Measurements from ENCODE around the gene UCN. TPM values are rescaled to one million over a fixed set of nuclear protein-coding genes. Genes with fewer than 3 reads are reported as not detected.

The UCN gene
- total RNA-seq, result 1 to 10 TPM; 1.8 to 7.8 (median 4.2) TPM
- total RNA-seq (2013), result 2.4 TPM
- 0.18 to 2.5 (median 0.97) reads per million in 29 experiments for total RNA-seq

GRCh38 chr2:27308359-27308881 is at the start of gene UCN:
Gene UCN, minus strand, starts transcription at chr2:27308445. Its CDS starts 550 bp downstream, at chr2:27307895.
- Histone ChIP-seq H3K36me3 (ENCODE audit: control insufficient read depth in 2 of 2, extremely low read depth in 1 of 2, insufficient read depth in 1 of 2, low read length in 1 of 2) (peaks cover 5 to 13% of the 10 kb centered on the region in 2 donors), H3K9me3 (no peaks in the 10 kb centered on the region), H3K27me3 (replicated peaks in 1 of 2; ENCODE audit: control insufficient read depth in 2 of 2, extremely low read depth in 1 of 2, insufficient read depth in 2 of 2, low read length in 1 of 2) (peaks cover 2 to 39% of the 10 kb centered on the region in 2 experiments), H3K4me3 (ENCODE audit: control insufficient read depth in 1 of 2, extremely low read depth in 1 of 2, low read length in 1 of 2) (peak within 1 kb of the TSS in 1 of 2 donors; percentile 17), H3K27ac (ENCODE audit: low read length) (no peak within 1 kb of the TSS), H3K4me1 (ENCODE audit: control insufficient read depth in 1 of 2, extremely low read depth in 1 of 2, insufficient read depth in 2 of 2, low read length in 2 of 2) (peaks cover 0 to 19% of the 10 kb centered on the region in 2 experiments)
- peaks cover 0 to 11% (median 4%) of the 10 kb centered on the region in 3 donors for H3K4me1 Mint-ChIP-seq
- ChIA-PET CTCF (interaction anchor here in 1 of 2 donors (0.6 kb wide), 1 partner anchor 29 kb away, joined by 3 read pairs; no protein-coding TSS in a partner anchor), POLR2A (no interaction called here)
- peaks cover 14 to 25% of the 10 kb centered on the region in 2 donors for H3K27me3 Mint-ChIP-seq
- H3K4me3 Mint-ChIP-seq, result peak within 1 kb of the TSS in 2 of 3 donors; percentile 36 to 71
- no peak within 1 kb of the TSS for H3K27ac Mint-ChIP-seq
- WGBS (ENCODE audit: insufficient coverage), result 95% methylated on average over 25 of the region's 25 CpGs
- ATAC-seq (replicated peaks in 1 of 4), result no peak
- no peaks in the 10 kb centered on the region for H3K9me3 Mint-ChIP-seq
- H3K36me3 Mint-ChIP-seq, result peaks cover 25% of the 10 kb centered on the region
- peak in 1 of 35 experiments; percentile 7 for DNase-seq

- peak; percentile 78 to 83 (median 82) for ATAC-seq (replicated peaks in 1 of 4)
- POLR2A ChIA-PET, result no interaction called here
- CTCF ChIA-PET, result interaction anchor here (0.5 to 1.3 kb wide), 5 partner anchors 13 to 293 kb away, joined by 3 to 6 read pairs (median 3); partner anchors contain the start of genes EIF2B4 (in 1 of the 2), MPV17 (in 1 of the 2) and PPM1G (in 1 of the 2)
- H3K9me3 ChIP-seq, result no peaks in the 10 kb centered on the region
- H3K4me3 ChIP-seq (ENCODE audit: control insufficient read depth in 1 of 2, extremely low read depth in 1 of 2, low read length in 1 of 2), result peak within 1 kb of the TSS; percentile 94 to 98
- H3K4me3 Mint-ChIP-seq, result peak within 1 kb of the TSS; percentile 93 to 100 (median 98)
- H3K9me3 Mint-ChIP-seq, result no peaks in the 10 kb centered on the region
- peak; percentile 81 to 97 (median 89) for DNase-seq
- peak within 1 kb of the TSS; percentile 97 to 99 for H3K27ac Mint-ChIP-seq
- no peaks in the 10 kb centered on the region for H3K27me3 Mint-ChIP-seq
- no peaks in the 10 kb centered on the region for H3K36me3 Mint-ChIP-seq
- peak within 1 kb of the TSS; percentile 91 for H3K27ac ChIP-seq (ENCODE audit: low read length)
- peaks cover 57 to 62% (median 60%) of the 10 kb centered on the region in 3 donors for H3K4me1 Mint-ChIP-seq
- H3K27me3 ChIP-seq (replicated peaks in 1 of 2; ENCODE audit: control insufficient read depth in 2 of 2, extremely low read depth in 1 of 2, insufficient read depth in 2 of 2, low read length in 1 of 2), result no peaks in the 10 kb centered on the region
- peaks cover 9 to 52% of the 10 kb centered on the region in 2 experiments for H3K4me1 ChIP-seq (ENCODE audit: control insufficient read depth in 1 of 2, extremely low read depth in 1 of 2, insufficient read depth in 2 of 2, low read length in 2 of 2)
- under 1% methylated on average over 60 of the region's 67 CpGs for WGBS (ENCODE audit: insufficient coverage)
- H3K36me3 ChIP-seq (ENCODE audit: control insufficient read depth in 2 of 2, extremely low read depth in 1 of 2, insufficient read depth in 1 of 2, low read length in 1 of 2), result no peaks in the 10 kb centered on the region
These were observed 48.3 kb upstream of the UCN start, which contains the start of gene GTF3C2 for GRCh38 chr2:27356382-27357181. Gene GTF3C2, minus strand, starts transcription at chr2:27356764. Its CDS starts 13,210 bp downstream, at chr2:27343554.

- Mint-ChIP-seq H3K36me3 (no peaks in the 10 kb centered on the region), H3K9me3 (no peaks in the 10 kb centered on the region), H3K27me3 (no peaks in the 10 kb centered on the region), H3K27ac (peak overlapping the region; percentile 97 to 99), H3K4me1 (peaks cover 61 to 66% (median 65%) of the 10 kb centered on the region in 3 donors), H3K4me3 (peak overlapping the region; percentile 93 to 100 (median 98))
- H3K36me3 ChIP-seq (ENCODE audit: control insufficient read depth in 2 of 2, extremely low read depth in 1 of 2, insufficient read depth in 1 of 2, low read length in 1 of 2), result no peaks in the 10 kb centered on the region
- no peaks in the 10 kb centered on the region for H3K27me3 ChIP-seq (replicated peaks in 1 of 2; ENCODE audit: control insufficient read depth in 2 of 2, extremely low read depth in 1 of 2, insufficient read depth in 2 of 2, low read length in 1 of 2)
- H3K9me3 ChIP-seq, result no peaks in the 10 kb centered on the region
- ChIA-PET CTCF (interaction anchor here in 1 of 2 donors (1.0 to 1.3 kb wide), 3 partner anchors 33 to 54 kb away, joined by 3 to 6 read pairs (median 3); partner anchors contain the start of genes MPV17 and PPM1G), POLR2A (interaction anchor here in 1 of 2 donors (0.6 kb wide), 1 partner anchor 23 kb away, joined by 3 read pairs; no protein-coding TSS in a partner anchor)
- peaks cover 9 to 52% of the 10 kb centered on the region in 2 experiments for H3K4me1 ChIP-seq (ENCODE audit: control insufficient read depth in 1 of 2, extremely low read depth in 1 of 2, insufficient read depth in 2 of 2, low read length in 2 of 2)
- DNase-seq, result peak in 2 of 35 experiments; percentile 22 to 25
- peak overlapping the region; percentile 94 to 98 for H3K4me3 ChIP-seq (ENCODE audit: control insufficient read depth in 1 of 2, extremely low read depth in 1 of 2, low read length in 1 of 2)
- 0% methylated on average over 4 of the region's 12 CpGs for WGBS (ENCODE audit: insufficient coverage)
- peak; percentile 20 to 24 (median 23) for ATAC-seq (replicated peaks in 1 of 4)
- peak overlapping the region; percentile 91 for H3K27ac ChIP-seq (ENCODE audit: low read length)
These were observed 47.8 kb upstream of the UCN start for GRCh38 chr2:27356056-27356381.

GRCh38 chr2:27354597-27354927 is 46.3 kb upstream of the UCN start:
- no peak overlapping the region for H3K4me3 ChIP-seq (ENCODE audit: control insufficient read depth in 1 of 2, extremely low read depth in 1 of 2, low read length in 1 of 2)
- no peaks in the 10 kb centered on the region for H3K27me3 ChIP-seq (replicated peaks in 1 of 2; ENCODE audit: control insufficient read depth in 2 of 2, extremely low read depth in 1 of 2, insufficient read depth in 2 of 2, low read length in 1 of 2)
- DNase-seq (no peak), ATAC-seq (replicated peaks in 1 of 4) (no peak)
- Mint-ChIP-seq H3K4me1 (peaks cover 66 to 75% (median 69%) of the 10 kb centered on the region in 3 donors), H3K27ac (no peak overlapping the region), H3K4me3 (peak overlapping the region; percentile 25 to 56 (median 50)), H3K36me3 (peaks cover 6% of the 10 kb centered on the region), H3K27me3 (no peaks in the 10 kb centered on the region), H3K9me3 (no peaks in the 10 kb centered on the region)
- WGBS (ENCODE audit: insufficient coverage), result no CpG with 5 or more reads among the region's 7 CpGs
- ChIA-PET POLR2A (interaction anchor here (0.6 kb wide), 3 partner anchors 10 to 294 kb away, joined by 3 to 5 read pairs (median 4); no protein-coding TSS in a partner anchor), CTCF (interaction anchor here in 1 of 2 donors (0.6 to 0.7 kb wide), 2 partner anchors 10 to 329 kb away, joined by 3 to 5 read pairs; no protein-coding TSS in a partner anchor)
- H3K4me1 ChIP-seq (ENCODE audit: control insufficient read depth in 1 of 2, extremely low read depth in 1 of 2, insufficient read depth in 2 of 2, low read length in 2 of 2), result peaks cover 9 to 52% of the 10 kb centered on the region in 2 experiments
- H3K27ac ChIP-seq (ENCODE audit: low read length), result no peak overlapping the region
- no peaks in the 10 kb centered on the region for H3K36me3 ChIP-seq (ENCODE audit: control insufficient read depth in 2 of 2, extremely low read depth in 1 of 2, insufficient read depth in 1 of 2, low read length in 1 of 2)
- H3K9me3 ChIP-seq, result no peaks in the 10 kb centered on the region

GRCh38 chr2:27353762-27354596 is 45.7 kb upstream of the UCN start:
- H3K9me3 Mint-ChIP-seq, result no peaks in the 10 kb centered on the region
- H3K27ac Mint-ChIP-seq, result no peak overlapping the region
- H3K4me3 ChIP-seq (ENCODE audit: control insufficient read depth in 1 of 2, extremely low read depth in 1 of 2, low read length in 1 of 2), result no peak overlapping the region
- ATAC-seq (replicated peaks in 1 of 4) (no peak), DNase-seq (no peak)
- no peaks in the 10 kb centered on the region for H3K27me3 Mint-ChIP-seq
- H3K27me3 ChIP-seq (replicated peaks in 1 of 2; ENCODE audit: control insufficient read depth in 2 of 2, extremely low read depth in 1 of 2, insufficient read depth in 2 of 2, low read length in 1 of 2), result no peaks in the 10 kb centered on the region
- no peaks in the 10 kb centered on the region for H3K9me3 ChIP-seq
- CTCF ChIA-PET, result interaction anchor here in 1 of 2 donors (0.6 to 0.7 kb wide), 3 partner anchors 10 to 330 kb away, joined by 3 to 5 read pairs (median 4); no protein-coding TSS in a partner anchor
- H3K4me1 ChIP-seq (ENCODE audit: control insufficient read depth in 1 of 2, extremely low read depth in 1 of 2, insufficient read depth in 2 of 2, low read length in 2 of 2), result peaks cover 9 to 52% of the 10 kb centered on the region in 2 experiments
- H3K36me3 ChIP-seq (ENCODE audit: control insufficient read depth in 2 of 2, extremely low read depth in 1 of 2, insufficient read depth in 1 of 2, low read length in 1 of 2), result no peaks in the 10 kb centered on the region
- no peak overlapping the region for H3K27ac ChIP-seq (ENCODE audit: low read length)
- POLR2A ChIA-PET, result interaction anchor here (0.6 to 0.7 kb wide), 5 partner anchors 11 to 295 kb away, joined by 3 to 5 read pairs (median 4); no protein-coding TSS in a partner anchor
- peaks cover 71 to 77% (median 71%) of the 10 kb centered on the region in 3 donors for H3K4me1 Mint-ChIP-seq
- peak overlapping the region; percentile 25 to 56 (median 50) for H3K4me3 Mint-ChIP-seq
- 91% methylated on average over 4 of the region's 7 CpGs for WGBS (ENCODE audit: insufficient coverage)
- peaks cover 6% of the 10 kb centered on the region for H3K36me3 Mint-ChIP-seq
